Aorta (tissue), 5 donors: ENCODE measurements around the gene L3HYPDH. TPM values are rescaled to one million over a fixed set of nuclear protein-coding genes. Genes with fewer than 3 reads are reported as not detected.

Source experiments
- ATAC-seq: fragments of 200-7000 bp; cut with Tn5 transposase; one replicate; pipeline ENCODE4 v1.9.1; 2022; ENCODE audit warnings: moderate library complexity; ENCODE audit not compliant: low FRiP score
- DNase-seq, 2 donors: peaks; one replicate each; pipeline ENCODE4 v3.0.0-alpha.2; 2020
- H3K27ac ChIP-seq, 2 donors: one replicate each; pipeline ENCODE4 v1.5.1; 2013; ENCODE audit warnings: low read length in 2 of 2, mild to moderate bottlenecking in 2 of 2, moderate library complexity in 2 of 2, control low read depth in 1 of 2, inconsistent platforms in 1 of 2, low read depth in 1 of 2
- H3K27me3 ChIP-seq, 2 donors: one replicate each; pipeline ENCODE4 v1.6.1; 2013; ENCODE audit warnings: control low read depth in 1 of 2, low read length in 1 of 2, mild to moderate bottlenecking in 1 of 2, moderate library complexity in 1 of 2; ENCODE audit not compliant: insufficient read depth in 2 of 2, control insufficient read depth in 1 of 2
- H3K36me3 ChIP-seq, 2 donors: one replicate each; pipeline ENCODE4 v1.6.1; 2013; ENCODE audit warnings: control low read depth in 1 of 2, low read length in 1 of 2, mild to moderate bottlenecking in 1 of 2; ENCODE audit not compliant: insufficient read depth in 2 of 2, control insufficient read depth in 1 of 2
- H3K4me1 ChIP-seq, 2 donors: one replicate each; pipeline ENCODE4 v1.6.1; 2013; ENCODE audit warnings: low read length in 2 of 2, control low read depth in 1 of 2, mild to moderate bottlenecking in 1 of 2, moderate library complexity in 1 of 2; ENCODE audit not compliant: insufficient read depth in 2 of 2, control insufficient read depth in 1 of 2
- H3K4me3 ChIP-seq, 2 donors: one replicate each; pipeline ENCODE4 v1.5.1; 2013; ENCODE audit warnings: low read length in 2 of 2, control low read depth in 1 of 2, mild to moderate bottlenecking in 1 of 2
- H3K9me3 ChIP-seq: one replicate; pipeline ENCODE4 v1.6.1; 2013; ENCODE audit warnings: mild to moderate bottlenecking, low read length; ENCODE audit not compliant: control insufficient read depth
- WGBS, 2 donors: extraction: QIAGEN DNeasy Blood & Tissue Kit; methylation state at CpG; one replicate each; pipeline ENCODE4 v1.1.7; 2013; 5-methylcytosine and 5-hydroxymethylcytosine counted together
- intact Hi-C, 2 donors: fragments of 100-400 bp; cut with DNase I; formaldehyde crosslinking; loops; one replicate each; pipeline versions ENCODE4 v1.14.2 to v1.15.0; 2022
- long read RNA-seq, 2 donors: library from polyadenylated mRNA; unstranded; transcript quantifications; one replicate each; pipeline ENCODE4 v2.0.0, GENCODE V29; 2020 to 2021
- polyA plus RNA-seq, 2 donors: library from polyadenylated mRNA; stranded (reverse); fragments of 200-250 nt; gene quantifications; one replicate each; pipeline ENCODE4 v1.2.3, GENCODE V29; 2013
- total RNA-seq, 2 donors: library from RNA; stranded (reverse); fragmentation: NEBNext Ultra II Directional; extraction: Animal tissue kit (Norgen Biotek cat#: 25700); gene quantifications; one replicate each; pipeline ENCODE4 v1.2.1, GENCODE V29; 2021
- donor health status: healthy with polysubstance abuse.
- donor health status: Bipolar disorder and iron deficiency.
- donor health status: DM: no; HTN: no; CAD: no.
- donor health status: DM: no; HTN: no; CAD: no.
- donor health status: DM: yes; HTN: yes; CAD: no.

The L3HYPDH gene
- total RNA-seq, result 10 to 100 TPM; 31.4 to 53.1 TPM
- polyA plus RNA-seq, result 10 to 100 TPM; 20.4 to 34.4 TPM
- long read RNA-seq, donor 1, transcript L3HYPDH-201 (5 exons, 1,527 nt), result major isoform, 29 of 41 reads
- long read RNA-seq, donor 1, partial matches to known transcripts, result 2 of 41 reads
- long read RNA-seq, donor 1, other reads (novel, unspliced or antisense), result 6 of 41 reads
- long read RNA-seq, donor 2, transcript L3HYPDH-201 (5 exons, 1,527 nt), result major isoform, 10 of 18 reads
- long read RNA-seq, donor 2, partial matches to known transcripts, result 4 of 18 reads
- long read RNA-seq, donor 2, other reads (novel, unspliced or antisense), result 4 of 18 reads

DNA sequence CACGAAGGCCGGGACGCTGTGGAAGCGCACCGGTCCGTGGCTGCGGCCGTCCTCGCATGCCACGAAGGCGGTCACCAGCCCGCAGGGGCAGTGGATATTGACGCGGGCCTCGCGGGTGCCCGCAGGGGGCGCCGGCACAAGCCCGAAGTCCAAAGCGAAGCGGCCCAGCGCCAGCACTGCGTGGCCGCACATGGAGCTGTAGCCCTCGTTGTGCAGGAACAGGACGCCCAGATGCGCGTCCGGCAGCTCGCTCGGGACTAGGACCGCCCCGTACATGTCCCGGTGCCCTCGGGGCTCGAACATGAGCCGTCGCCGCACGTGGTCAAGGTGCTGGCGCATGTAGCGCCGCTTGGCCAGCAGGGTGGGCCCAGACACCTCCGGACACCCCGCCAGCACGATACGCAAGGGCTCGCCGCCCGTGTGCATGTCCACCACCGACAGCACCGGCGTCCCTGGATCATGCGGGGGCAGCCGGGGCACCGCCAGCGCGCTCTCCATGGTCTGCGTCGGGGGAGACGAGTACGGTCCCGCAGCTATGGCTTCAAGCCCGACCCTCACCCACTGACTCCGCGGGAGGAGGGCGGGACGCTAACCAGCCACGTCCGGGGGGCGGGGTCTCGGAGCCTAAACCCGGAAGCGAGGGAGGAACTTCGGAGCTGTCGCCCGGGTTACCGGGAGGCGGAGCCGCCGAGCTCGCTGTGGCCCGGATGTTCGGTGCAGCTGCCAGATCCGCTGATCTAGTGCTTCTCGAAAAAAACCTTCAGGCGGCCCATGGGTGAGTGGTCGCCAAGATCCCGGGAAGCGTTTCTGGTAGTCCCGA, at the start of gene L3HYPDH, which contains the start of gene JKAMP:
Gene L3HYPDH (minus strand): TSS at position 590 of the 820 bp plus-strand sequence. CDS start 92 bp downstream, at position 498.
Gene JKAMP (plus strand): TSS at position 699 of the 820 bp plus-strand sequence. CDS start 73 bp downstream, at position 772.
- Histone ChIP-seq H3K27ac (peak within 1 kb of the TSS; percentile 38 to 86), H3K36me3 (no peaks in the 10 kb centered on the region), H3K9me3 (no peaks in the 10 kb centered on the region), H3K27me3 (no peaks in the 10 kb centered on the region), H3K4me1 (peaks cover 0 to 2% of the 10 kb centered on the region in 2 donors), H3K4me3 (peak within 1 kb of the TSS; percentile 16 to 73)
- WGBS, 2 donors, result 0% methylated on average over 87 to 92 of the region's 92 CpGs
- intact Hi-C loops, result loop anchor here (5.0 to 10.0 kb wide), 2 partner anchors 193 to 201 kb away; no protein-coding TSS in a partner anchor
- peak; percentile 98 for ATAC-seq
- DNase-seq, result peak; percentile 99

DNA sequence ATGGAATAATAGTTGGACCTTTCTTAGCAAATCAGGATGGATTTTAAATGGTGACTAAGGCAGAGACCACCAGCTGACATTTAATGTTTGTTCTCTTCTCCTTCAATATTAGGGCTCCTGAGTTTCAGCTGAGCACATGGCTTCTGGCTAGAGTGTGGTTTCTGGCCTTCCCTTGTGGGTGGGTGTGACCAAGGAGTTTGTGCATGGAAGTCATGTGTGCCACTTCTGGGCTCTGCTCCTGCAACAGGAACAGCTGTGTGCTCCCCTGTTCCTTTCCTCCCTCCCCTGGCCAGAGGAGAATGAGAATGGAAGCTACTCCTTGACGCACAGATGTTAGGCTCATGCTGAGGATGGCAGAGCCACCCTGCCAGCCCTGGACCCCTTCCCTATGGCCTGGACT, 48.2 kb upstream of the L3HYPDH start:
- no peak for ATAC-seq

DNA sequence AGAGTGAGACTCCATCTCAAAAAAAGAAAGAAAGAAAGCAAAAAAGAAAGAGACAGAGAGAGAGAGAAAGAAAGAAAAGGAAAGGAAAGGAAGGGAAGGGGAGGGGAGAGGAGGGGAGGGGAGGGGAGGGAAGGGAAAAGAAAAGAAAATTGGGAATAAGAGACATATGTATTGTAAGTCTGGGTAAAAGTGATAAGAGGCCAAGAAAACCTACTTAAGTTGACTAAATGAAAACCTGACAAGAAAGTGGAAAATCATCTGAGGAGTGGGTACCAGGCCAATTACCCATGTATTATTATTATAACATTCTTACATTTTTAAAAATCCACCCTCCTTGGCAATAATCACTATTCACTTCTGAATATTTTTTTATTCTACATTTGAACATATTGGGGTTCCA, 46.1 kb upstream of the L3HYPDH start:
- intact Hi-C loops, result no loop called here
- H3K27ac ChIP-seq, result no peak overlapping the region
- ATAC-seq, result no peak

More for the DNA sequence above, 48.2 kb upstream of the L3HYPDH start:
- Histone ChIP-seq H3K9me3 (peaks cover 5% of the 10 kb centered on the region), H3K27ac (no peak overlapping the region), H3K4me3 (no peak overlapping the region), H3K4me1 (no peaks in the 10 kb centered on the region), H3K27me3 (no peaks in the 10 kb centered on the region), H3K36me3 (no peaks in the 10 kb centered on the region)
- intact Hi-C loops, result no loop called here
- no peak for DNase-seq
- WGBS, 2 donors, result 64 to 94% methylated on average over 1 of the region's 1 CpG

DNA sequence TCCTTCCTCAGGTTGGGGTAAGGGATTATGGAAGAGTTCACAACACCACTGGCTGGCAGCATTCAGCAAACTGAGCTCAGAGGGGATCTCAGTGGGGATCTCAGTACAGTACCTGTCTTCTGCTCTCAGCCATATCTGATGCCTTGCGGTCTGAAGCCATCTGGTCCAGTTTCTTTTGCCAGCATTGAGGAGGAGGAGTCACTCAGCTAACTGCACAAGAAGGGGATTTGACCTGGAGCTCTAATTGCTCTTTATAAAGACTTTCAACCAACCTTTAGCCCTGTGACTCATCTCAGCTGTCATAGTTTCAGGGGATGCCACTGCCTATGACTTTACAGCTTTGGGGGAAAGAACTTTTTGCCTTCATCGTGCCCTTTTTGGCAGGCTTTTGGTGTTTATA, 45.0 kb upstream of the L3HYPDH start:
- DNase-seq (no peak), ATAC-seq (no peak)
- WGBS, 2 donors, result 83 to 88% methylated on average over 2 of the region's 2 CpGs
- no peaks in the 10 kb centered on the region for H3K36me3 ChIP-seq
- no peaks in the 10 kb centered on the region for H3K27me3 ChIP-seq
- H3K4me3 ChIP-seq, result no peak overlapping the region
- intact Hi-C loops, result no loop called here
- peaks cover 5% of the 10 kb centered on the region for H3K9me3 ChIP-seq
- H3K27ac ChIP-seq, result no peak overlapping the region
- H3K4me1 ChIP-seq, result no peaks in the 10 kb centered on the region

More for the DNA sequence above, 46.1 kb upstream of the L3HYPDH start:
- no peaks in the 10 kb centered on the region for H3K4me1 ChIP-seq
- H3K9me3 ChIP-seq, result peaks cover 5% of the 10 kb centered on the region
- no peak for DNase-seq
- no peaks in the 10 kb centered on the region for H3K36me3 ChIP-seq
- no peaks in the 10 kb centered on the region for H3K27me3 ChIP-seq
- no peak overlapping the region for H3K4me3 ChIP-seq

DNA sequence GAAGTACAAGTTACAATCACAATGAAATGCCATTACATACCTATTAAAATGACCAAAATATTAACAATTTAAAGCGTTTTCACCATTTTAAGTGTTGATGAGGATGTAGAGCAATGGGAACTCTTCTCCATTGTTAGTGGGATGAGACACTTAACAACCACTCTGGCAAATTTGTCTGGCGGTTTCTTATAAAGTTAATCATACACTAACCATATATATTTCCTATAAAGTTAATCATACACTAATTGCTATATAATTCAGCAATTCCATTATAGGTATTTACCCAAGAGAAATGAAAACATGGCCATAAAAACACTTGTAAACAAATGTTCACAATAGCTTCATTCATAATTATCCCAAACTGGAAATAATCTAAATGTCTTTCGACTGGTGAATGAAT, 36.0 kb upstream of the L3HYPDH start:
- WGBS, 2 donors, result 90 to 92% methylated on average over 3 of the region's 3 CpGs

DNA sequence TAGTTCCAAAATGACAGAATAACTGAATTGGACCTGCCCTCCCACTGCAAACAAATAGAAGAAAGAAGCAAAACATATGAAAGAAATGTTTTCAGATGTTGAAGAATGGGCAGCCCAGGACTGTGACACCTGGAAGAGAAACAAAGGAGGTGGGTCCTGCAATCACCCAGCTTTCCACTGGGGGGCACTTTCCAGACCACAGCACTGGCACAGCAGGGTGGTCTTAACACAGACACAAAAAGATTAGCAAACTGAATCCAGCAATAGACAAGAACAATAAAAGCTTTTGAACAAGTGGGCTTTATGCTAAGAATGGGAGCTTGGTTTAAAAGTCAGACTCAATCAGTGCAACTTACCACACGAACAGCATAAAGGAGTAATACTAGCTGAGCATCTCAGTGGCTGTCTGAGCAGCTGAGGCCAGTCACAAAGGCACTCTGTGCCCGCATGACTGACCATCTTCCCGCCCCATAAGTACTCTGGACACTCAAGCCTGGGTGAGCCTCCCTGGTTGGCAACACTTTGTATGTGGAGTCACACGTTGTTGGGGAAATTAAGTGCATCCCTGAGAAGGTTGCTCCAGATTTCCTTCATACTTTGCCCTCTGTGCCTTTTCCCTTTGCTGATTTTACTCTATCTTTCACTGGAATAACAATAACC, 27.8 kb upstream of the L3HYPDH start:
- Histone ChIP-seq H3K27me3 (no peaks in the 10 kb centered on the region), H3K4me3 (no peak overlapping the region), H3K27ac (no peak overlapping the region), H3K9me3 (no peaks in the 10 kb centered on the region), H3K4me1 (no peaks in the 10 kb centered on the region), H3K36me3 (no peaks in the 10 kb centered on the region)
- intact Hi-C loops, result no loop called here
- ATAC-seq (no peak), DNase-seq (no peak)
- WGBS, 2 donors, result 81 to 86% methylated on average over 4 of the region's 4 CpGs

More for the DNA sequence above, 36.0 kb upstream of the L3HYPDH start:
- Histone ChIP-seq H3K27ac (no peak overlapping the region), H3K9me3 (no peaks in the 10 kb centered on the region), H3K27me3 (no peaks in the 10 kb centered on the region), H3K4me1 (no peaks in the 10 kb centered on the region), H3K36me3 (no peaks in the 10 kb centered on the region), H3K4me3 (no peak overlapping the region)
- intact Hi-C loops, result no loop called here
- ATAC-seq (no peak), DNase-seq (no peak)

DNA sequence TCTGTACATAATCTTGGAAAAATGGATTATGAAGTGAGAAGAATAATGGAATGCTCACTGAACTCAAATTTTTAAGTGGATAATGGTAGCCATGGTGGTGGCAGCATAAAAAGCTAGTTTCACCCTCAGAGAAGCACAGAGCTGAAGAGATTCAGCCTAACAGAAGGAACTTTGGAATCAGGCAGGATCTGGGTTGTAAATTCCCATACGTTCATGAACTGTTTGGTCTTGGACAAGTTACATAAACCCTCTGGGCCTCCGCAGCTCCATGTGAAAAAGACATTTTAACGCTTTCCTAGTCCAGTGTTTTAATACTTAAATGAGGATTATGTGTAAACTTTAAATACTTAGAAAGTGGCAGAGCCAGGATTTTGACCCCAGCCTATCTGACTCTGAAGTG, 26.8 kb upstream of the L3HYPDH start:
- Histone ChIP-seq H3K36me3 (no peaks in the 10 kb centered on the region), H3K27me3 (no peaks in the 10 kb centered on the region), H3K9me3 (no peaks in the 10 kb centered on the region), H3K27ac (no peak overlapping the region), H3K4me1 (no peaks in the 10 kb centered on the region), H3K4me3 (no peak overlapping the region)
- 47 to 48% methylated on average over 3 of the region's 3 CpGs for WGBS, 2 donors
- intact Hi-C loops, result no loop called here
- no peak for ATAC-seq
- no peak for DNase-seq

DNA sequence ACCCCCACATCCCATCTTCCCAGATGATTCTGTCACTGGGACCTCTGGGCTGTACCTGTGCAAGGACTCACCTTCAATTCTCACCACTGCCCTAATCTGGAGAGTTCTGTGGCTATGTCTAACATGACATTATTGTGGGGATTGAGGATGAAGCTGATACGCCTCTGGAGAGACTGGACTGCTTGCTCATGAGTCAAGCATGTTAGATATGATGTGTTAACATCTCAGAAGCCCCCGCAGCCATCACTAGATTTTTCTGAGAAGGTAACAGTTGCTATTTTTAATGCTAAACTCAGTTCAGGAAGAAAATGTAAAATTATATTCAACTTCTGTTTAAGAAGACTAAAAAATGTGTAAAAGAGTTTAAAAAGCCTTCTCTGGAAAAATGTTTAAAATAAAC, 25.8 kb upstream of the L3HYPDH start:
- Histone ChIP-seq H3K36me3 (no peaks in the 10 kb centered on the region), H3K4me1 (no peaks in the 10 kb centered on the region), H3K27ac (no peak overlapping the region), H3K9me3 (no peaks in the 10 kb centered on the region), H3K27me3 (no peaks in the 10 kb centered on the region), H3K4me3 (no peak overlapping the region)
- DNase-seq (no peak), ATAC-seq (no peak)
- intact Hi-C loops, result no loop called here
- 82 to 84% methylated on average over 2 of the region's 2 CpGs for WGBS, 2 donors
